Measurements from ENCODE around the gene STXBP1. TPM values are rescaled to one million over a fixed set of nuclear protein-coding genes. Genes with fewer than 3 reads are reported as not detected.

STXBP1 gene
- total and polyA plus RNA-seq, 9 of the 15 experiments (the other 6 are each of a cell fraction or from before 2014, with no cell fraction given): 4.6 to 35.1 (median 9.7) TPM

- POLR2A ChIA-PET: no interaction called here
- peaks cover 0 to 28% of the 10 kb centered on the region in 2 experiments; a peak in 3 of 5 replicates for H3K4me1 ChIP-seq (replicated peaks in 1 of 2; ENCODE audit: control insufficient read depth in 2 of 2, insufficient read depth in 2 of 2, low read length in 2 of 2)
- H3K4me3 ChIP-seq: no peak overlapping the region
- H3K36me3 ChIP-seq (ENCODE audit: control insufficient read depth, insufficient read depth, low read length): no peaks in the 10 kb centered on the region
- H3K9me1 ChIP-seq (ENCODE audit: control insufficient read depth, insufficient read depth, low read length): no peaks in the 10 kb centered on the region
- ATAC-seq: no peak
- CTCF ChIA-PET (ENCODE audit: low intra/inter-chr PET ratio): no interaction called here
- H3K9me3 ChIP-seq (replicated peaks; ENCODE audit: control insufficient read depth, insufficient read depth, low read depth, low read length): no peaks in the 10 kb centered on the region
- in situ Hi-C loops (cut with MboI): no loop called here
- no peaks in the 10 kb centered on the region for H3K79me2 ChIP-seq (ENCODE audit: control insufficient read depth, insufficient read depth, low read length)
- H3K9ac ChIP-seq (ENCODE audit: insufficient read depth in 1 of 2, low read depth in 2 of 2, low read length in 2 of 2): peak overlapping the region in 1 of 2 experiments; percentile 61; a peak in 2 of 4 replicates
- H3K27ac ChIP-seq (ENCODE audit: extremely low read depth, low read depth, low read length): no peak overlapping the region
- no TSS peak for BruUV-seq (replicated peaks)
- no peak for DNase-seq (ENCODE audit: extremely low read depth in 1 of 4, low spot score in 3 of 4)
- no peak for FAIRE-seq
- TF ChIP-seq, protein P1, sequence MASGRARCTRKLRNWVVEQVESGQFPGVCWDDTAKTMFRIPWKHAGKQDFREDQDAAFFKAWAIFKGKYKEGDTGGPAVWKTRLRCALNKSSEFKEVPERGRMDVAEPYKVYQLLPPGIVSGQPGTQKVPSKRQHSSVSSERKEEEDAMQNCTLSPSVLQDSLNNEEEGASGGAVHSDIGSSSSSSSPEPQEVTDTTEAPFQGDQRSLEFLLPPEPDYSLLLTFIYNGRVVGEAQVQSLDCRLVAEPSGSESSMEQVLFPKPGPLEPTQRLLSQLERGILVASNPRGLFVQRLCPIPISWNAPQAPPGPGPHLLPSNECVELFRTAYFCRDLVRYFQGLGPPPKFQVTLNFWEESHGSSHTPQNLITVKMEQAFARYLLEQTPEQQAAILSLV (tag; IDR thresholded peaks at IDR 0.05): no peak
- TF ChIP-seq ZNF140 (CRISPR knock-in tag; IDR thresholded peaks at IDR 0.05) (no peak), NELFE (IDR thresholded peaks at IDR 0.05; ENCODE audit: insufficient read depth, insufficient read length) (no peak), GABPB2 (CRISPR knock-in tag; conservative IDR thresholded peaks at IDR 0.05) (no peak)
- 18% methylated on average over 11 of the region's 12 CpGs for whole genome bisulfite sequencing (ENCODE audit: insufficient coverage, low coverage, missing lambda C conversion rate)
- H2AFZ ChIP-seq (ENCODE audit: low read depth, low read length): no peak overlapping the region
- intact Hi-C loops (cut with micrococcal nuclease): no loop called here
- H4K20me1 ChIP-seq (replicated peaks; ENCODE audit: control insufficient read depth, insufficient read depth, low read length): no peaks in the 10 kb centered on the region
- no peak overlapping the region for H3K4me2 ChIP-seq (ENCODE audit: insufficient read depth, low read length)
- H3K27me3 ChIP-seq (ENCODE audit: control insufficient read depth in 2 of 2, insufficient read depth in 2 of 2, low read length in 2 of 2): no peaks in the 10 kb centered on the region; a peak in 1 of 5 replicates
Measured at GRCh38 chr9:127722055-127722745, 110.1 kb downstream of the STXBP1 start.

Measured in K562 (cell line).